Activated CD8-positive, alpha-beta memory T cell treated with anti-CD3 and anti-CD28 coated beads, Interleukin-2, amount 50 U/mL, for 1 hour (primary cell): ENCODE measurements around the gene DCLRE1B.

Experiments used
- DNase-seq: peaks from one replicate; pipeline ENCODE4 v3.0.0-alpha.2; 2020; ENCODE audit errors: extremely low read depth

DCLRE1B gene

GRCh38 chr1:113887402-113888175, 17.5 kb upstream of the DCLRE1B start, which contains the start of gene BCL2L15:
Gene BCL2L15 (minus strand): TSS chr1:113887581. CDS start chr1:113887375, 206 bp downstream.
- no peak for DNase-seq

- DNase-seq = no peak
These were observed 14.3 kb upstream of the DCLRE1B start for GRCh38 chr1:113890816-113891215.

GRCh38 chr1:113891631-113892220, 13.4 kb upstream of the DCLRE1B start:
- DNase-seq = no peak

- no peak for DNase-seq
These were observed 11.9 kb upstream of the DCLRE1B start for GRCh38 chr1:113893267-113893666.

GRCh38 chr1:113895098-113895497, 10.0 kb upstream of the DCLRE1B start:
- DNase-seq = no peak

DNA sequence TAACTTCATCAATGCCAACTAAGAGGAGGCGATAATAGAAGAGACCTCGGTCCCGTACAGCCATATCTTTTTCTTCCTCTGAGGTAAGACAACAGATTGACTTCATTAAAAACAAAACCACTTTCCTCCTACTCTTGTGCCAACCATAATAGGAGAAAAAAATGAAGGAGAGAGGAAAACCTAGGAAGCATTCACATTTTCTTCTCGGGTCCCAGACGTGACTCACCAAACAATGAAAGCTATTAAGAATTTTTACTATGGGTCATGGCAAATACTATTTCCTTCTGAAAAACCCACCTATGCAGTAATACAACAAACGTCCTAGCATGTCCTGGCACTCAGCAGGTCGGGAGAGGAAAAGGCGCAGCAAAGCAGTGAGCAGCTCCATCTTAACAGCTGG, 9.2 kb upstream of the DCLRE1B start:
- DNase-seq = no peak

- no peak for DNase-seq
These were observed 6.8 kb upstream of the DCLRE1B start for GRCh38 chr1:113898241-113898814.

- DNase-seq = no peak
These were observed 6.0 kb upstream of the DCLRE1B start for GRCh38 chr1:113899111-113899510.

GRCh38 chr1:113901191-113901590, 3.9 kb upstream of the DCLRE1B start:
- no peak for DNase-seq

GRCh38 chr1:113903501-113904292, 1.4 kb upstream of the DCLRE1B start:
- DNase-seq = no peak

DNA sequence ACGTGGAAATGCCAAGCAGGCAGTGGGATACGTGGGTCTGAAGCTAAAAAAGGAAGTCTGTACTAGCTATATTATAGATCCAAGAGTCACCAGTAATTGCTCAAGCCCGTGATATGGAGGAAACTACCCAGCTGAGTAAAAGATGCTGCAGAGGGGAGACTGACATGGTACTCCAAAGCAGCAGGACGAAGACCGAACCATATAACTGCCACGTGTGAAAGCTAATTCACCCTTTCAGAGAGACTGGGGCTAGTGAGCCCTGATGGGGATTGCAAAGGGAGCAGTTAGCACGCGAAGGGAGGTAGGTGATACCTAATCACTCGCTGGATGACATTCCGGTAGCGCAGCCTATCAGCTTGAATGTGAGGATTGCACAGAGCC, 843 bp upstream of the DCLRE1B start:
- peak; percentile 30 for DNase-seq

DNA sequence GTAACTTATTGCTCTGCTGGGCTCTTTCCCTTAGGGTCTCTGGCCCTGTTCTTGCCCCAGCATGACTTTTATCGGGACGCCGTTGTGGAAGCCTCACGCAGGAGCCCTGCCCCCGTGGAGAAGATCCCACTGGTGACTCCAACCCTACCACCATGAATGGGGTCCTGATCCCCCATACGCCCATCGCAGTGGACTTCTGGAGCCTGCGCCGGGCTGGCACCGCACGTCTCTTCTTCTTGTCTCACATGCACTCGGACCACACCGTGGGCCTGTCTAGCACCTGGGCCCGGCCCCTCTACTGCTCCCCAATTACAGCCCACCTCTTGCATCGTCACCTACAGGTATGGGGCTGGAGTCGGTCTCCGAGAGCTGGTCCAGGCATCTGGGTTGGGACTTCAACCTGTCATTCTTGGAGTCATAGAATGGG, 322 bp downstream of the DCLRE1B start:
- no peak for DNase-seq

DNA sequence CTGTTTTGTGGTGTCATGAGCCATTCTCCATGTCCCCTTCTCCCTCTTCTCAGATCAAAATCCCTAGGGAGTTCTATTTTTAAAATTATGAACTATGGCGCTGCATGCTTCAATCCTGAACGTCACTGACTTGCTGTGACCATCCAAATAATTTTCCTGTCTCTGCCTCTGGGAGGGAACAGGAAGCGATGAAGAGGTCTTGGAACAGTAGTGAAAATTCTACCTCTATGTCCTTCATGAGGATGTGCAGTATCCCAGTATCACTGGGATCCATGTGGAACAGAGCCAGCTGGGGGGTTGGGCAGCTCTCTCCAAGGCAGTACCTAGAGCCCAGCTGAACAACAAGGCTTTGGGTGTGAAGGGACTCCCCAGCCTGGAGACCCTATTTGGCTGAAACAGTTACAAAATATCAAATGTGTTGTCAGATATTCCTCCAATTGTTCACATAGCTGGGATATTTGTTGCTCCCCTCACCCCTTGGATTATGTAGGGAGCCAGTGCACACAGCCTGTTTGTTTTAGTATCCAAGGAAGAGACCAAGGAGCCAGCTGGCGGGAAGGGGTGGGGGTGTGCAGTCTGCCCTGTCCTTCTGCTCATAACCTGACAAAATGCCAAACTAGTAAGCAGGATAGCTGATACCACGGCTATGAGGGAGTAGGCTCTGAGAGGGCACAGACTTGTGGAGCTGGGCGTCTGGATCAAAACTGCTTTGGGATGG, 7.6 kb downstream of the DCLRE1B start:
- no peak for DNase-seq

DNA sequence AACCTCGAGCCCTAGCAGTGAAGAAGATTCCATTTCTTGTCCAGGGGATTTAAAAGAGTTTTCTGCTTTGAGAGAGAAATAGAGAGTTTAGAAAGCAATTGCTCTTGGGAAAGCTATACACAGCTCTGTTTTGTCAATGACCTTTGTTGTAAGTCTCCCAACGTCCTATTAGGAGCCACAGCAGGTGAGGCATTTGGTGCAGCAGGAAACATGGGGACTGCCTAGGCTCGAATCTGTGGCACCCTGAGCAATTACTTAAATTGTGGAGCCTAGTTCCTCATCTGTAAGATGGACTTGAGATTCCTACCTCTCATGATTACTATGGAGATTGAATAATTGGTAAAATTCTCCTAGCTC, 8.2 kb downstream of the DCLRE1B start:
- no peak for DNase-seq

- DNase-seq = no peak
These were observed 8.9 kb downstream of the DCLRE1B start for GRCh38 chr1:113913887-113914664.

GRCh38 chr1:113916974-113917373, 11.8 kb downstream of the DCLRE1B start:
- DNase-seq = no peak

GRCh38 chr1:113917400-113918082, 12.4 kb downstream of the DCLRE1B start:
- DNase-seq = no peak

DNA sequence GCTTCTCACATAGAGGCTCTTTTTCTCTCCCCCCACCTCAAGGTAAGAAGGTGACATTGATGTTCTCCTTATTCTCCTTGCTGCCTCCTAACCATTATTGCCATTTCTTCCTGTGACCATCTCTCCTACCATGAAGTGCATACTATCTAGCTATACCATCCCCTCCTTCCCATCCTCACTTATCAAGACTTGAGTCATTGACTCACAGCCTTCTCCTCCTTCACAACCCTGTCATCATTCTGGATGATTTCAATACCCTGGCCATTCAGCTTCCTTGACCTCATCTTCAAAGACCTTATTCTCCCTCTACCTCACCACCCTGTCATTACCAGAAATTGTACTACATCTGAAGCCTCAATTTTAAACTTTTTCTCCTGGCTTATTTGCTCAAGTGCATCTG, 13.1 kb downstream of the DCLRE1B start:
- DNase-seq = no peak

DNA sequence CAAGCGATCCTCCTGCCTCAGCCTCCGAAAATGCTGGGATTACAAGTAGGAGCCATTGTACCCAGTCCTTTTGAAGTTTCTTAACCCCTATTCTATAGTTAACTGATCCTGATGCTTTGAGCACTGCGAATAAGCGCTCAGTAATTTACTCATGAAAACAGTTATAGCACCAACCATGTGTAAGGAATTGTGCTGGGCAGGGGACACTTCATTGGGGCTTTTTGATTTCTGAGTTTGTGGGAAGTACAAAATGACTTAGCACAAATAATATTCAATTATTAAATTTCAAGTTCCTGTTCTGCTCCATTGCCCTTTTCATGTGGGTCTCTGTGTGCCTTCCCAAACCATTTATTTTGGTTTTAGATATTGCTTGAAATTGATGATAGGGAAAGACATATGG, 17.8 kb downstream of the DCLRE1B start:
- DNase-seq = no peak

GRCh38 chr1:113924473-113924872, 19.3 kb downstream of the DCLRE1B start:
- no peak for DNase-seq
